HL-60 (cell line): Measurements from ENCODE around the gene MPPE1.

ENCODE experiments used
- CTCF ChIP-seq: IDR thresholded peaks from one replicate; pipeline ENCODE4 v1.5.1; 2011; ENCODE audit warnings: low read length, control low read depth, inconsistent platforms; ENCODE audit not compliant: insufficient read depth
- POLR2AphosphoS5 ChIP-seq: IDR thresholded peaks from 2 replicates; pipeline ENCODE4 v1.6.1; 2012; ENCODE audit warnings: low read depth
- REST ChIP-seq: IDR thresholded peaks from 2 replicates; pipeline ENCODE4 v1.6.1; 2012; ENCODE audit warnings: low read depth; ENCODE audit not compliant: insufficient replicate concordance
- SPI1 ChIP-seq: IDR thresholded peaks from 2 replicates; pipeline ENCODE4 v1.6.1; 2012; ENCODE audit warnings: low read depth, mild to moderate bottlenecking, borderline replicate concordance

- no peak for TF ChIP-seq CTCF
- no peak for TF ChIP-seq REST
- TF ChIP-seq SPI1 = no peak
- no peak for TF ChIP-seq POLR2AphosphoS5
Measured at GRCh38 chr18:11860594-11861450, 47.3 kb downstream of the MPPE1 start.
